Subcutaneous adipose tissue (tissue), 4 donors: ENCODE results near the gene RNF182. TPM values are rescaled to one million over a fixed set of nuclear protein-coding genes. Genes with fewer than 3 reads are reported as not detected.

Experiments used
- total RNA-seq, 4 donors: library from RNA; depleted of rRNA; stranded (reverse); fragments of >200 nt; gene quantifications; one replicate each; pipeline ENCODE4 v1.1.0, GENCODE V29; 2016
- TF ChIP-seq, protein P1 (sequence below): fragments of 450-650 bp; IDR thresholded peaks from one replicate; pipeline ENCODE4 v1.5.1; 2016; ENCODE audit warnings: low read depth, mild to moderate bottlenecking, control low read depth, antibody characterized with exemption, moderate library complexity

The RNF182 gene, protein sequence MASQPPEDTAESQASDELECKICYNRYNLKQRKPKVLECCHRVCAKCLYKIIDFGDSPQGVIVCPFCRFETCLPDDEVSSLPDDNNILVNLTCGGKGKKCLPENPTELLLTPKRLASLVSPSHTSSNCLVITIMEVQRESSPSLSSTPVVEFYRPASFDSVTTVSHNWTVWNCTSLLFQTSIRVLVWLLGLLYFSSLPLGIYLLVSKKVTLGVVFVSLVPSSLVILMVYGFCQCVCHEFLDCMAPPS
- 1 to 10 TPM in 2 of 4 donors, under 1 TPM in 2; 0.38 to 1.8 (median 1.1) TPM for total RNA-seq

DNA sequence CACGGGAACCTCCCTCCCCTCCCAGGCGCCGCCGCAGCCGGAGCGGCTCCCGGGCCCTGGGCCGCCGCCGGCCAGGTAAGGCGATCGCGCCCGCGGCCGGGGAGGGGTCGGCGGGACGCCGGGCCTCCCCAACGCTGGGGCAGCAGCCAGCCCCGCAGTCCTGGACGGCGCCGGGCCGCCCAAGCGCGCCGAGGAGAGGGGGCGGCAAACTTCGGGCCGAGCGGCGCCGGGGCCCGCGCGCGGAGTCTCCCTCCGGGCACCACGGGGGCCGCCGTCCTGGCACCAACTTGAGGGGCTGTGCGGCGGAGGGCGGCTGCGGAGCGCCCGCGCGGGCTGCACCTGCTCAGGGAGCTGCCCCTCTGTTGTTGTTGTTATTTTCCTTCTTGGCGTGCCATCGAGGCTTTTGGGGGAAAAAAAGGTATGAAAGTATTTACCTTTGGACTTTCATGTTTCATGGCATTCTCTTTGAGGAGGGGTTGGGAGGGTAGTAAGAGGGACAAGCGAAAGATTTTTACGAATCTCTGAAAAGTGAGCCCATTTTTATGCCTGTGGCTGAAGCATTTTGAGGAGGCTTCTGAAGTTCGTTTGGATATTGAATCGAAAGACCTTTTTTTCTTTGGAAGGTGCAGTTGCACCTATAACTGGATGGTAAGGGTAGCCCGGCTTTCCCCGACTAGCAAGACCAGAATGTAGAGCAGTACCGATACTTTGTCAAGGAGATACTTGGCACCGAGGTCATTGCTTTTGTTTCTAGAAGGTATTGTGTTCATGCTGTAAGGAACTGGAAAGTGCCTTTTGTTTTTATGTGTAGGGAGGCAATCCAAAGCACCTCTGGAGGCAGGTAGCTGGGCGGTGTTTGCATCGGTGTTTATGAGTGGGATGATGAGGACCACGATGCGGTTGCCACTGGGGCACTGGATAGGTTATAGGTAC is at the start of gene RNF182:
RNF182 (plus strand) TSS at position 4 of the 933 bp plus-strand sequence. CDS start 52,168 bp downstream, outside the sequence.
- TF ChIP-seq, protein P1, sequence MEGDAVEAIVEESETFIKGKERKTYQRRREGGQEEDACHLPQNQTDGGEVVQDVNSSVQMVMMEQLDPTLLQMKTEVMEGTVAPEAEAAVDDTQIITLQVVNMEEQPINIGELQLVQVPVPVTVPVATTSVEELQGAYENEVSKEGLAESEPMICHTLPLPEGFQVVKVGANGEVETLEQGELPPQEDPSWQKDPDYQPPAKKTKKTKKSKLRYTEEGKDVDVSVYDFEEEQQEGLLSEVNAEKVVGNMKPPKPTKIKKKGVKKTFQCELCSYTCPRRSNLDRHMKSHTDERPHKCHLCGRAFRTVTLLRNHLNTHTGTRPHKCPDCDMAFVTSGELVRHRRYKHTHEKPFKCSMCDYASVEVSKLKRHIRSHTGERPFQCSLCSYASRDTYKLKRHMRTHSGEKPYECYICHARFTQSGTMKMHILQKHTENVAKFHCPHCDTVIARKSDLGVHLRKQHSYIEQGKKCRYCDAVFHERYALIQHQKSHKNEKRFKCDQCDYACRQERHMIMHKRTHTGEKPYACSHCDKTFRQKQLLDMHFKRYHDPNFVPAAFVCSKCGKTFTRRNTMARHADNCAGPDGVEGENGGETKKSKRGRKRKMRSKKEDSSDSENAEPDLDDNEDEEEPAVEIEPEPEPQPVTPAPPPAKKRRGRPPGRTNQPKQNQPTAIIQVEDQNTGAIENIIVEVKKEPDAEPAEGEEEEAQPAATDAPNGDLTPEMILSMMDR = no peak

DNA sequence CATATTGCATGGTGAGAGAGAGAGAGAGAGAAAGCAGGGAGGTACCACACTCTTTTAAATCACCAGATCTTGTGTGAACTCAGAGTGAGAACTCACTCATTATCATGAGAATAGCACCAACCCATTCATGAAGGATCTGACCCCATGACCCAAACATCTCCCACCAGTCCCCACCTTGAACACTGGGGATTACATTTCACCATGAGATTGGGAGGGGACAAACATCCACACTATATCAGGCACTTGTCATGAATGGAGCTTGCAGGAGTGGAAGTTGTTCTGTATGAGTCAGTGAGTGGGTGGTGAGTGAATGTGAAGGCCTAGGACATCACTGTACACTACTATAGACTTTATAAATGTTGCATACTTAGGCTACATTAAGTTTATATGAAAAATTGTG is 47.7 kb upstream of the RNF182 start:
- TF ChIP-seq, protein P1 = no peak

DNA sequence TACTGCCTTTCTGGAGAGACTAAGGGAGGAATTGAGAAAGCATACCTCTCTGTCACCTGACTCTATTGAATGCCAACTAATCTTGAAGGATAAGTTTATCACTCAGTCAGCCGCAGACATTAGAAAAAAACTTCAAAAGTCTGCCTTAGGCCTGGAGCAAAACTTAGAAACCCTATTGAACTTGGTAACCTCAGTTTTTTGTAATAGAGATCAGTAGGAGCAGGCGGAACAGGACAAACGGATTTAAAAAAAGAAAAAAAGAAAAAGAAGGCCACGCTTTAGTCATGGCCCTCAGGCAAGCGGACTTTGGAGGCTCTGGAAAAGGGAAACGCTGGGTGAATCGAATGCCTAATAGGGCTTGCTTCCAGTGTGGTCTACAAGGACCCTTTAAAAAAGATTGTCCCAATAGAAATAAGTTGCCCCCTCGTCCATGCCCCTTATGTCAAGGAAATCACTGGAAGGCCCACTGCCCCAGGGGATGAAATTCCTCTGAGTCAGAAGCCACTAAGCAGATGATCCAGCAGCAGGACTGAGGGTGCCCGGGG is 43.1 kb upstream of the RNF182 start:
- TF ChIP-seq, protein P1 = no peak

DNA sequence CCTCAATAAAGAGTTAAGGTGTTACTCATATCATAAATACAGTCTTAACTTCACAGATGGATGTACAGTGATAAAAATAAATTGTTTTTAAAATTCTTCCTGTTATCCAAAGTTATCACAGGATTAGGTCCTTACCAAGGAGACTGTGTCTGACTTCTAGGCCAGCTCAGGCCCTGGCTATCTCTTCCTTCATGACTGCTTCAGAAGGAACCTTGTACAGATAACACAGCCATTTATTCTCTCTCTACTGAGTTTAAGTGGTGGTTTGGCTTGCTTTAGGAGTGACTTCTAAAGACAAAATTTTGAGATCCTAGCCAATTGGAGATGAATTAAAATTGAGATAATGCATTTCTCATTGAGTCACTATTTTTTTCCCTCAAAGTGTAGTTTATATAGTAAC is 40.8 kb upstream of the RNF182 start:
- TF ChIP-seq, protein P1 = no peak

DNA sequence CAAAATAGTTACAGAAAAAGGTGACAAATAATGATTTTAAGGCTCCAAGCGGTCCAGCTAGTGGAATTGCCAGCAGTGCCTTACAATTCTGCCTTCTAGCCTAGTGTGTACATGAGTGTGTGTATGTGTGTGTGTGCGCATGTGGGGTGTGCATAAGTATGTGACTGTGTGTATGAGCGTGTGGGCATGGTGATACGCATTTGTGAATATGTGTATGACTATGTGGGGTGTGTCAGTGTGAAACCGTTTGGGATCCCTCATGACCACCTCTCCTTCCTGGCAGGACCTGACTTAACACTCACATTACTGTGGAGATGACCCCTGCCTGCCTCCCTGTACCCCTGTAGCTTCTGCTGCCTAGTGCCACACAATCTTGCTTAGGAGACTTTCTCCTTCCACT is 40.4 kb upstream of the RNF182 start:
- TF ChIP-seq, protein P1 = no peak

DNA sequence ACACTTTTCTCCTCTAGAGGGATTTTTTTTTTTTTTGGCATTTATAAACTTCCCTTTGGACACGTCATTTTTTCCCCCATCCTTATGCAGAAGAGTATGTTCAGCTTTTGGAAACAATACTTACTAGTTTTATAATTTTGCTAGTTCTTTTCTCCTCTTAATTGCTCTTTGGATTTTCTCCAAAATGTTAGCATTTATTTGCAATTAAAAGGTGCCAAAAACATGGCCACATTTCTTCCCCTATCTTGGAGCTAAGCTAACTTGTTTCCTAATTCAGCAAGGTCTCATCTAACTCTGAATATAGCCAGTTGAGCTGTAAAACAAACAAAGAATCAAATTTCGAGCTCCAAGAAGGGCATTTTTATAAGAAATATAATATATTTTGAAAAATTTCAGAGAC is 39.2 kb upstream of the RNF182 start:
- TF ChIP-seq, protein P1 = no peak

DNA sequence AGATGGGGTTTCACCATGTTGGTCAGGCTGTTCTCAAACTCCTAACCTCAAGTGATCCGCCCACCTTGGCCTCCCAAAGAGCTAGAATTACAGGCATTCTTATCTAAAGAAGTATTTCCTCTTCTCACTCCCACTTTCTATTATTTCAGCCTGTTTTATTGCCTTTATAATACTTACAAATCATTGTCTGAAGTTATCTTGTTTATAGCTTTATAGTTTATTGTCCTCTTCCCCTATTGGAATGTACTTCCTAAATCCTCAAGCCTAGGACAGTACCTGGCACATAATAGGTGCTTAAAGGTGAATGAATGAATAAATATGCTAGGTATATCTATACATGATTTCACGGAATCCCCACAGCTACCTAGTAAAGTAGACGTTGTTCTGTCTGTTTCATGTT is 37.8 kb upstream of the RNF182 start:
- TF ChIP-seq, protein P1 = no peak
